H1 (cell line): ENCODE data around the gene GNAQ. TPM values are rescaled to one million over a fixed set of nuclear protein-coding genes. Genes with fewer than 3 reads are reported as not detected.

Experiments used
- ASH2L ChIP-seq: fragments of 200-600, 300-600 bp; sonication (generic); IDR thresholded peaks from one replicate; pipeline ENCODE4 v1.7.1; 2017; ENCODE audit warnings: low read length
- BACH1 ChIP-seq: IDR thresholded peaks from 2 replicates; pipeline ENCODE4 v1.6.1; 2012; ENCODE audit warnings: low read length, improper control_type of control experiment
- CBX5 ChIP-seq: fragments of 300-800, 300-1000 bp; sonication (generic); IDR thresholded peaks from 2 replicates; pipeline ENCODE4 v1.7.1; 2016; ENCODE audit warnings: antibody characterized with exemption, low read length, low read depth
- CHD1 ChIP-seq: IDR thresholded peaks from 2 replicates; pipeline ENCODE4 v1.6.1; 2012; ENCODE audit warnings: low read depth, low read length, improper control_type of control experiment
- CHD2 ChIP-seq: IDR thresholded peaks from 2 replicates; pipeline ENCODE4 v1.6.1; 2012; ENCODE audit warnings: low read length, improper control_type of control experiment
- CREB1 ChIP-seq: IDR thresholded peaks from 2 replicates; pipeline ENCODE4 v1.6.1; 2012; ENCODE audit warnings: inconsistent platforms
- CTBP2 ChIP-seq: IDR thresholded peaks from 2 replicates; pipeline ENCODE4 v1.7.0; 2011; ENCODE audit warnings: borderline replicate concordance, mild to moderate bottlenecking, moderate library complexity, mixed read lengths, low read length; ENCODE audit not compliant: insufficient read depth, insufficient read length
- GABPA ChIP-seq: IDR thresholded peaks from 2 replicates; pipeline ENCODE4 v1.6.1; 2011; ENCODE audit warnings: mild to moderate bottlenecking, low read length, moderate library complexity, borderline replicate concordance; ENCODE audit not compliant: insufficient read depth
- HDAC6 ChIP-seq: IDR thresholded peaks from one replicate; pipeline ENCODE4 v1.7.1; 2012; ENCODE audit warnings: low read depth, mild to moderate bottlenecking, inconsistent platforms, low read length, moderate library complexity
- KDM5A ChIP-seq: fragments of 200-600 bp; IDR thresholded peaks from 2 replicates; pipeline ENCODE4 v1.7.1; 2012; ENCODE audit warnings: mild to moderate bottlenecking, low read length, inconsistent platforms, mixed read lengths
- PHF8 ChIP-seq: fragments of 200-600 bp; sonication (generic); conservative IDR thresholded peaks from 2 replicates; pipeline ENCODE4 v1.7.1; 2012; ENCODE audit warnings: low read depth, mild to moderate bottlenecking, inconsistent platforms, low read length, moderate library complexity
- POLR2A ChIP-seq, 2 experiments: IDR thresholded peaks; 1 replicate in 1 of 2; 2 replicates in 1 of 2; pipeline ENCODE4 v1.6.1; 2011; ENCODE audit warnings: low read depth in 2 of 2, low read length in 2 of 2, mild to moderate bottlenecking in 2 of 2; ENCODE audit errors: control extremely low read depth in 1 of 2
- POLR2AphosphoS5 ChIP-seq: IDR thresholded peaks from 2 replicates; pipeline ENCODE4 v1.6.1; 2011; ENCODE audit warnings: low read depth, low read length
- RAD21 ChIP-seq, 2 experiments: IDR thresholded peaks in 1 of 2; conservative IDR thresholded peaks in 1 of 2; 2 replicates each; pipeline ENCODE4 v1.6.1; 2011; ENCODE audit warnings: low read depth in 2 of 2, low read length in 2 of 2, improper control_type of control experiment in 1 of 2, inconsistent platforms in 1 of 2, mild to moderate bottlenecking in 1 of 2, moderate library complexity in 1 of 2
- RXRA ChIP-seq: IDR thresholded peaks from 2 replicates; pipeline ENCODE4 v1.6.1; 2011; ENCODE audit warnings: low read depth, mild to moderate bottlenecking, low read length, moderate library complexity; ENCODE audit not compliant: insufficient read depth
- SAP30 ChIP-seq: fragments of 300-600 bp; sonication (generic); IDR thresholded peaks from 2 replicates; pipeline ENCODE4 v1.7.1; 2012; ENCODE audit warnings: low read length, moderate library complexity, mild to moderate bottlenecking, inconsistent platforms; ENCODE audit not compliant: insufficient read depth, insufficient replicate concordance
- SIX5 ChIP-seq: IDR thresholded peaks from 2 replicates; pipeline ENCODE4 v1.6.1; 2011; ENCODE audit warnings: mild to moderate bottlenecking, low read depth, low read length
- SP4 ChIP-seq: IDR thresholded peaks from 2 replicates; pipeline ENCODE4 v1.6.1; 2012; ENCODE audit warnings: low read length, inconsistent platforms
- SRF ChIP-seq: IDR thresholded peaks from 2 replicates; pipeline ENCODE4 v1.6.1; 2011; ENCODE audit warnings: mild to moderate bottlenecking, low read depth, low read length, moderate library complexity
- TAF1 ChIP-seq: IDR thresholded peaks from 2 replicates; pipeline ENCODE4 v1.6.1; 2011; ENCODE audit warnings: mild to moderate bottlenecking, low read depth, low read length
- TAF7 ChIP-seq: optimal IDR thresholded peaks from 2 replicates; pipeline ENCODE3; 2011; ENCODE audit warnings: low read depth, mild to moderate bottlenecking, inconsistent platforms, low read length, moderate library complexity, borderline replicate concordance
- TCF12 ChIP-seq: IDR thresholded peaks from 2 replicates; pipeline ENCODE4 v1.6.1; 2011; ENCODE audit warnings: low read depth, mild to moderate bottlenecking, low read length
- polyA plus RNA-seq, 7 experiments: library from polyadenylated mRNA; depleted of rRNA in 3 of 7; stranded (reverse) in 5 of 7; unstranded in 2 of 7; fragments of >200 nt in 5 of 7; fragments of 200-250 nt in 2 of 7; gene quantifications; 1 replicate in 5 of 7; 2 replicates in 1 of 7; 4 replicates in 1 of 7; pipeline versions ENCODE4 v1.2.1 to v1.2.3, GENCODE V29; 2011 to 2013; ENCODE audit warnings: missing spikeins in 2 of 7, mixed read lengths in 2 of 7
- total RNA-seq: library from RNA; stranded (reverse); fragmentation: NEBNext Ultra II Directional; extraction: Animal tissue kit (Norgen Biotek cat#: 25700); gene quantifications from 2 replicates; pipeline ENCODE4 v1.2.1, GENCODE V29; 2021
- TF ChIP-seq, protein P1 (sequence below): IDR thresholded peaks from 2 replicates; pipeline ENCODE4 v1.6.1; 2011; ENCODE audit warnings: low read length, improper control_type of control experiment
- TF ChIP-seq, protein P2 (sequence below): IDR thresholded peaks from 2 replicates; pipeline ENCODE4 v1.6.1; 2012; ENCODE audit warnings: inconsistent platforms

Gene GNAQ
- total and polyA plus RNA-seq, 2 of the 8 experiments (the other 6 are each of a cell fraction or from before 2014, with no cell fraction given), result 22.8 to 63.8 TPM

DNA sequence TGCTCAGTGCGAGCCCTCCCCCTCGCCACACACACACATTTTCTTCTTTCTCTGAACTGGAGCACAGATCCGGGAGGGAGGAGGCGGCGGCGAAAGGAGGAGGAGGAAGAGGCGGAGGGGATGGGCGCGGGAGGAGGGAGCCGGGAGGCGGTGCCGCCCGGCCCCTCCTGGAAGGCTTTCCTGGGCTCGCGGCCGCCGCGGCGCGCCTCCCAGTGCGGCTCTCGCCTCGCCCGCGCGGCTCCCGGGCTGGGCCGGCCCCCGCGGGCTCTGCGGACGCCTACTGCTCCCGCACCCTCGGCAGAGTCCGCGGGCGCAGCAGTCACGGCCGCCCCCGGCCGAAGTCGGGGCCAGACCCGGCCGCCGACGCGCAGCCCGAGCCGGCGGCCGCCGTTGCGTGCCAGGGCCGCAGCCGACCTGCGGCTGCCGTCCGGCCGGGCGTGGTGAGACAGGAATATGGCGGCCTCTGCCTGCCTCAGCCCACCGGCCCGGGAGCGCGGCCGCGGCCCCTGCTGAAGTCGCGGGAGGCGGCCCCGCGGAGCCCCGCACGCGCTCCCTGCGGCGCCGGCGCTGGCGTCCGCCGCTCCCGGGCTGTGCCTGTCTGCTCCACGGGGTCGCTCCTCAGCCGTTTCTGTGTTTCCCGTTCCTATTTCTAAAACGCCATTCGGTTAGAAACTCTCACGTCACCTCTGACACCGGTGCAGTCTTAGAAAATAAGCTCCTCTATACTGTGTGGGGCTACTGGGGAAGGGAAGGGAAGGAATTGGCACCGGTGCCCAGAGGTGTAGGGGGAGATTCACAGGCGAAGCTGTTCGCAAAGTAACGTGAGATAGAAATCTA is 500 bp upstream of the GNAQ start (continued):
- no peak for TF ChIP-seq GABPA
- TF ChIP-seq POLR2A (IDR thresholded peaks at IDR 0.05; ENCODE audit: control extremely low read depth in 1 of 2, low read depth in 2 of 2, low read length in 2 of 2), result peak; percentile 56 to 72
- TF ChIP-seq KDM5A, result no peak
- TF ChIP-seq SIX5, result no peak
- no peak for TF ChIP-seq CTBP2
- no peak for TF ChIP-seq SRF
- TF ChIP-seq, protein P1, sequence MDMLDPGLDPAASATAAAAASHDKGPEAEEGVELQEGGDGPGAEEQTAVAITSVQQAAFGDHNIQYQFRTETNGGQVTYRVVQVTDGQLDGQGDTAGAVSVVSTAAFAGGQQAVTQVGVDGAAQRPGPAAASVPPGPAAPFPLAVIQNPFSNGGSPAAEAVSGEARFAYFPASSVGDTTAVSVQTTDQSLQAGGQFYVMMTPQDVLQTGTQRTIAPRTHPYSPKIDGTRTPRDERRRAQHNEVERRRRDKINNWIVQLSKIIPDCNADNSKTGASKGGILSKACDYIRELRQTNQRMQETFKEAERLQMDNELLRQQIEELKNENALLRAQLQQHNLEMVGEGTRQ, result no peak
- peak; percentile 66 for TF ChIP-seq PHF8
- no peak for TF ChIP-seq CBX5
- TF ChIP-seq CREB1, result no peak
- no peak for TF ChIP-seq CHD2
- no peak; a peak in 1 of 4 replicates for TF ChIP-seq RAD21 (IDR thresholded peaks at IDR 0.05 in 1 of 2, conservative IDR thresholded peaks at IDR 0.05 in 1 of 2; ENCODE audit: low read depth in 2 of 2, low read length in 2 of 2)
- no peak for TF ChIP-seq RXRA
- TF ChIP-seq, protein P2, sequence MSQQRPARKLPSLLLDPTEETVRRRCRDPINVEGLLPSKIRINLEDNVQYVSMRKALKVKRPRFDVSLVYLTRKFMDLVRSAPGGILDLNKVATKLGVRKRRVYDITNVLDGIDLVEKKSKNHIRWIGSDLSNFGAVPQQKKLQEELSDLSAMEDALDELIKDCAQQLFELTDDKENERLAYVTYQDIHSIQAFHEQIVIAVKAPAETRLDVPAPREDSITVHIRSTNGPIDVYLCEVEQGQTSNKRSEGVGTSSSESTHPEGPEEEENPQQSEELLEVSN, result no peak
- peak; percentile 53 for TF ChIP-seq TAF1
- no peak for TF ChIP-seq TAF7
- no peak; the same call in 1 of the 2 replicates for TF ChIP-seq POLR2AphosphoS5
- TF ChIP-seq HDAC6, result no peak
- TF ChIP-seq ASH2L, result peak; percentile 68
- no peak for TF ChIP-seq CHD1
- TF ChIP-seq SP4, result no peak
- no peak for TF ChIP-seq BACH1
- no peak for TF ChIP-seq SAP30
- no peak for TF ChIP-seq TCF12
